Endothelial cell of umbilical vein (primary cell): ENCODE measurements around the gene PLCB4.

Source experiments
- EZH2 ChIP-seq: IDR thresholded peaks from 2 replicates; pipeline ENCODE4 v1.6.1; 2012; ENCODE audit warnings: borderline replicate concordance, low read depth, mild to moderate bottlenecking, moderate library complexity, low read length, inconsistent platforms; ENCODE audit not compliant: severe bottlenecking
- FOS ChIP-seq: IDR thresholded peaks from 2 replicates; pipeline ENCODE4 v1.6.1; 2011; ENCODE audit warnings: mild to moderate bottlenecking, low read length, moderate library complexity, borderline replicate concordance; ENCODE audit not compliant: insufficient read depth
- GATA2 ChIP-seq: IDR thresholded peaks from 2 replicates; pipeline ENCODE4 v1.7.0; 2011; ENCODE audit warnings: low read depth, mild to moderate bottlenecking, moderate library complexity, mixed read lengths, low read length; ENCODE audit not compliant: insufficient read length, insufficient read depth
- JUN ChIP-seq: IDR thresholded peaks from 2 replicates; pipeline ENCODE4 v1.6.1; 2011; ENCODE audit warnings: borderline replicate concordance, low read depth; ENCODE audit not compliant: insufficient read length, insufficient read depth
- MYC ChIP-seq: IDR thresholded peaks from one replicate; pipeline ENCODE4 v1.6.1; 2011; ENCODE audit warnings: mild to moderate bottlenecking, low read depth, low read length
- POLR2A ChIP-seq: IDR thresholded peaks from 2 replicates; pipeline ENCODE4 v1.6.1; 2012; ENCODE audit warnings: low read depth, mild to moderate bottlenecking, control low read depth, low read length
- POLR2AphosphoS5 ChIP-seq: IDR thresholded peaks from 2 replicates; pipeline ENCODE4 v1.6.1; 2012; ENCODE audit warnings: low read depth, mild to moderate bottlenecking, control low read depth, low read length, moderate library complexity; ENCODE audit not compliant: insufficient read depth
- TF ChIP-seq, protein P1 (sequence below), 2 donors: IDR thresholded peaks; 1 replicate in 1 of 2; 2 replicates in 1 of 2; pipeline ENCODE4 v1.5.1; 2011; ENCODE audit warnings: low read length in 2 of 2, mild to moderate bottlenecking in 2 of 2, moderate library complexity in 2 of 2, control low read depth in 1 of 2, inconsistent platforms in 1 of 2, low read depth in 1 of 2; ENCODE audit not compliant: insufficient read depth in 1 of 2; ENCODE audit errors: extremely low read depth in 1 of 2
- TF ChIP-seq, protein P2 (sequence below): IDR thresholded peaks from 2 replicates; pipeline ENCODE4 v1.6.1; 2011; ENCODE audit not compliant: insufficient read depth, insufficient read length

GRCh38 chr20:9070304-9070703 is 1.4 kb downstream of the PLCB4 start:
- TF ChIP-seq, protein P1, sequence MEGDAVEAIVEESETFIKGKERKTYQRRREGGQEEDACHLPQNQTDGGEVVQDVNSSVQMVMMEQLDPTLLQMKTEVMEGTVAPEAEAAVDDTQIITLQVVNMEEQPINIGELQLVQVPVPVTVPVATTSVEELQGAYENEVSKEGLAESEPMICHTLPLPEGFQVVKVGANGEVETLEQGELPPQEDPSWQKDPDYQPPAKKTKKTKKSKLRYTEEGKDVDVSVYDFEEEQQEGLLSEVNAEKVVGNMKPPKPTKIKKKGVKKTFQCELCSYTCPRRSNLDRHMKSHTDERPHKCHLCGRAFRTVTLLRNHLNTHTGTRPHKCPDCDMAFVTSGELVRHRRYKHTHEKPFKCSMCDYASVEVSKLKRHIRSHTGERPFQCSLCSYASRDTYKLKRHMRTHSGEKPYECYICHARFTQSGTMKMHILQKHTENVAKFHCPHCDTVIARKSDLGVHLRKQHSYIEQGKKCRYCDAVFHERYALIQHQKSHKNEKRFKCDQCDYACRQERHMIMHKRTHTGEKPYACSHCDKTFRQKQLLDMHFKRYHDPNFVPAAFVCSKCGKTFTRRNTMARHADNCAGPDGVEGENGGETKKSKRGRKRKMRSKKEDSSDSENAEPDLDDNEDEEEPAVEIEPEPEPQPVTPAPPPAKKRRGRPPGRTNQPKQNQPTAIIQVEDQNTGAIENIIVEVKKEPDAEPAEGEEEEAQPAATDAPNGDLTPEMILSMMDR (IDR thresholded peaks at IDR 0.05; ENCODE audit: extremely low read depth in 1 of 2, insufficient read depth in 1 of 2, low read depth in 1 of 2, low read length in 2 of 2): no peak
- TF ChIP-seq POLR2A (no peak), FOS (no peak), JUN (no peak), EZH2 (no peak), POLR2AphosphoS5 (no peak), GATA2 (no peak), MYC (no peak)
- TF ChIP-seq, protein P2, sequence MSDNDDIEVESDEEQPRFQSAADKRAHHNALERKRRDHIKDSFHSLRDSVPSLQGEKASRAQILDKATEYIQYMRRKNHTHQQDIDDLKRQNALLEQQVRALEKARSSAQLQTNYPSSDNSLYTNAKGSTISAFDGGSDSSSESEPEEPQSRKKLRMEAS: no peak
